OCI-LY3 (cell line): ENCODE measurements around the gene JARID2.

Experiments
- H2AFZ ChIP-seq: fragments of 200-600, 300-600 bp; shearing (Covaris generic); 2 replicates; pipeline ENCODE4 v1.6.0; 2014; ENCODE audit warnings: antibody characterized with exemption, low read depth, low read length
- H3K27ac ChIP-seq: fragments of 200-600, 300-600 bp; sonication (generic); 2 replicates; pipeline ENCODE4 v1.5.1; 2014; ENCODE audit warnings: mild to moderate bottlenecking, low read length, moderate library complexity, mixed read lengths
- H3K27me3 ChIP-seq: fragments of 200-600, 300-600 bp; sonication (generic); 2 replicates; pipeline ENCODE4 v1.6.1; 2014; ENCODE audit warnings: low read depth, low read length, mixed read lengths
- H3K36me3 ChIP-seq: fragments of 200-600, 300-600 bp; sonication (generic); replicated peaks from 2 replicates; pipeline ENCODE3; 2014; ENCODE audit warnings: low read depth, low read length, mixed read lengths
- H3K4me1 ChIP-seq: fragments of 300-600, 200-600 bp; sonication (generic); 2 replicates; pipeline ENCODE4 v1.6.1; 2014; ENCODE audit warnings: low read length, mixed read lengths
- H3K4me2 ChIP-seq: fragments of 200-600, 300-600 bp; sonication (generic); 2 replicates; pipeline ENCODE4 v1.6.1; 2014; ENCODE audit warnings: low read length, mixed read lengths
- H3K4me3 ChIP-seq: fragments of 300-600, 200-600 bp; sonication (generic); 2 replicates; pipeline ENCODE4 v1.5.1; 2014; ENCODE audit warnings: antibody characterized with exemption, mild to moderate bottlenecking, low read length, moderate library complexity
- H3K79me2 ChIP-seq: fragments of 300-600, 200-600 bp; shearing (Covaris generic); 2 replicates; pipeline ENCODE4 v1.6.1; 2014; ENCODE audit warnings: mild to moderate bottlenecking, low read length, mixed read lengths
- H3K9ac ChIP-seq: fragments of 300-600, 200-600 bp; shearing (Covaris generic); 2 replicates; pipeline ENCODE4 v1.6.0; 2014; ENCODE audit warnings: mild to moderate bottlenecking, low read length, moderate library complexity
- H3K9me3 ChIP-seq: fragments of 200-600, 300-600 bp; shearing (Covaris generic); 2 replicates; pipeline ENCODE4 v1.6.1; 2014; ENCODE audit warnings: low read length, mixed read lengths; ENCODE audit not compliant: insufficient read depth
- H4K20me1 ChIP-seq: fragments of 200-600, 300-600 bp; sonication (generic); 2 replicates; pipeline ENCODE4 v1.6.1; 2016; ENCODE audit warnings: low read length, mixed read lengths; ENCODE audit not compliant: insufficient read depth
- CTCF ChIP-seq: fragments of 200-600, 300-600 bp; sonication (generic); IDR thresholded peaks from 2 replicates; pipeline ENCODE4 v1.5.1; 2014; ENCODE audit warnings: antibody characterized with exemption, low read length, low read depth
- EZH2phosphoT487 ChIP-seq: fragments of 200-600 bp; shearing (Covaris generic); IDR thresholded peaks from 2 replicates; pipeline ENCODE4 v1.6.1; 2018; ENCODE audit warnings: antibody characterized with exemption, mixed run types, low read depth

Gene JARID2

GRCh38 chr6:15512721-15513120 lies 266.9 kb downstream of the JARID2 start:
- H3K4me3 ChIP-seq: no peak overlapping the region
- TF ChIP-seq EZH2phosphoT487: no peak
- TF ChIP-seq CTCF: no peak
- H3K4me2 ChIP-seq: no peak overlapping the region
- no peak overlapping the region for H3K27ac ChIP-seq
- no peaks in the 10 kb centered on the region for H3K9me3 ChIP-seq
- H4K20me1 ChIP-seq: no peaks in the 10 kb centered on the region
- no peaks in the 10 kb centered on the region for H3K4me1 ChIP-seq
- H3K79me2 ChIP-seq: no peaks in the 10 kb centered on the region
- no peaks in the 10 kb centered on the region for H3K27me3 ChIP-seq
- H3K36me3 ChIP-seq: peaks cover 4% of the 10 kb centered on the region
- H3K9ac ChIP-seq: no peak overlapping the region
- no peak overlapping the region for H2AFZ ChIP-seq

GRCh38 chr6:15513131-15513771 lies 267.4 kb downstream of the JARID2 start:
- H3K27me3 ChIP-seq: no peaks in the 10 kb centered on the region
- TF ChIP-seq CTCF (no peak), EZH2phosphoT487 (no peak)
- no peak overlapping the region for H3K9ac ChIP-seq
- H3K36me3 ChIP-seq: peaks cover 4% of the 10 kb centered on the region
- H3K4me3 ChIP-seq: no peak overlapping the region
- H3K9me3 ChIP-seq: no peaks in the 10 kb centered on the region
- no peaks in the 10 kb centered on the region for H3K4me1 ChIP-seq
- no peak overlapping the region for H3K4me2 ChIP-seq
- H2AFZ ChIP-seq: no peak overlapping the region
- no peak overlapping the region for H3K27ac ChIP-seq
- no peaks in the 10 kb centered on the region for H3K79me2 ChIP-seq
- no peaks in the 10 kb centered on the region for H4K20me1 ChIP-seq

DNA sequence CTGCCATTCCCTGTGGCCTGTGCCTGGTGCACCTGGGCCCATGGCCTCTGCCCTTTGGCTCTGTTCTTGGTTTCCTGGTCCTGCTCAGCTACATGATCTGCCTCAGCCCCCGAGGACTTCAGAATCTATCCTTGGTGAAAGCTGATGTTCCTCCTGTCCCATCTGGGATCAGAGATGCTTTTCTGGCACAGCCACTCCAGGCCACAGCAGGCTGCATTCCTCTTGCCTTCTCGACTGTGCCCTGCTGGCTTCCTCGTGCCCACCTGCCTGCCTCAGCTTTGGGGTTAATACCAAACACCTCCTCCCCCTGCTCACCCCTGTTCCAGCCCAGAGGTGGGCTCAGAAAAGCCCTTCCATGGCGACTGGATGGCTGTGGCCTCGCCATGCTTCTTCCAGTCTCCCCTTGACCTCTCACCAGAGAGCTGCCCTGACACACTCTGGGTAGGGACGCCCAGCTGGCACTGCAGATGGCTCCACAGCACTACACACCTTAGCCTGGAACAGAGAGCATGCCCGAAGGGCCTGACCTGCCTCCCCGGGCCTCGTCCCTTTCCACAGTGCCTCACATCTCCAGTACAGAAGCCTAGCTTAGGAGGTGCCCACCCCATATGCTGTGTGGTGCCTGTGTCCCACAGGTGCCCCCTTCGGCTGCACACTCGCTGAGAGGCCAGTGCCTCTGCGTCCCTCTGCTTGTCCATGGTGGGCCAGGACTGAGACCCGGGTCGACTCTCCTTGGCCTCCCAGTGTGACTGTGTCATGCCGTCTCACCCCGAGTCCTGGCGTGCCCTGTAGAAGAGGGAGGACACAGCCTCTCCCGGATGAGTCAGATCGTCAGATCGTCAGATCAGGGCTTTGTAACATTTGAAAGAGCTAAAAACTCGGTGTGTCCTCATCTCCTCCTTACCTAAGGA lies 268.2 kb downstream of the JARID2 start:
- TF ChIP-seq CTCF (no peak), EZH2phosphoT487 (no peak)
- Histone ChIP-seq H3K9me3 (no peaks in the 10 kb centered on the region), H2AFZ (no peak overlapping the region), H3K9ac (no peak overlapping the region), H3K4me1 (no peaks in the 10 kb centered on the region), H3K36me3 (peaks cover 4% of the 10 kb centered on the region), H3K27me3 (no peaks in the 10 kb centered on the region), H3K4me3 (no peak overlapping the region), H4K20me1 (no peaks in the 10 kb centered on the region), H3K4me2 (no peak overlapping the region), H3K79me2 (no peaks in the 10 kb centered on the region), H3K27ac (no peak overlapping the region)

DNA sequence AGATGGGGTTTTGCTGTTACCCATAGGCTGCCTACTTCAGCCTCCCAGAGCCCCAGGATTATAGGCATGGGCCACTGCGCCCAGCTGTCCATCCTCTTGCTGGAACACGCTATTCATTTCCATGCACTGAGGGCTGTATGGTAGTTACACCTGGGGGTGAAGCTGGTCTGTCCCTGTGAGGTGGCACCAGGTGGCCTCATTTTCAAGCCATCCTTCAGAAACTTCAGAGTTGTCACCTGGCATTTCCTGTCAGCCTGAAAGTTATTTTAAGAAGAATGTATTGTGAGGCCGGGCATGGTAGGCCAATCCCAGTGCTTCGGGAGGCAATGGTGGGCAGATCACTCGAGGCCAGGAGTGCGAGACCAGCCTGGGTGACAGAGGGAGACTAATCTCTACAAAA lies 269.4 kb downstream of the JARID2 start:
- H4K20me1 ChIP-seq: no peaks in the 10 kb centered on the region
- H2AFZ ChIP-seq: no peak overlapping the region
- H3K79me2 ChIP-seq: no peaks in the 10 kb centered on the region
- no peak overlapping the region for H3K4me2 ChIP-seq
- no peak overlapping the region for H3K27ac ChIP-seq
- H3K9me3 ChIP-seq: no peaks in the 10 kb centered on the region
- no peaks in the 10 kb centered on the region for H3K4me1 ChIP-seq
- TF ChIP-seq CTCF (no peak), EZH2phosphoT487 (no peak)
- peaks cover 4% of the 10 kb centered on the region for H3K36me3 ChIP-seq
- H3K9ac ChIP-seq: no peak overlapping the region
- H3K4me3 ChIP-seq: no peak overlapping the region
- no peaks in the 10 kb centered on the region for H3K27me3 ChIP-seq
